AG10803 (cell line): ENCODE data around the gene ST8SIA2.

Experiments used
- DNase-seq: peaks from one replicate; pipeline ENCODE4 v3.0.0; 2010; ENCODE audit warnings: low read depth
- H3K4me3 ChIP-seq: 2 replicates; pipeline ENCODE4 v1.5.1; 2011; ENCODE audit warnings: mild to moderate bottlenecking, low read length, control low read depth
- CTCF ChIP-seq: conservative IDR thresholded peaks from 2 replicates; pipeline ENCODE4 v1.5.1; 2011; ENCODE audit warnings: mild to moderate bottlenecking, low read length, control low read depth, inconsistent platforms

Gene ST8SIA2

GRCh38 chr15:92365084-92365483 lies 28.6 kb upstream of the ST8SIA2 start:
- no peak overlapping the region for H3K4me3 ChIP-seq
- TF ChIP-seq CTCF, result no peak
- no peak for DNase-seq

- no peak for DNase-seq
- no peak for TF ChIP-seq CTCF
- no peak overlapping the region for H3K4me3 ChIP-seq
These were observed 27.8 kb upstream of the ST8SIA2 start for GRCh38 chr15:92365906-92366305.

- H3K4me3 ChIP-seq, result no peak overlapping the region
- DNase-seq, result no peak
- no peak for TF ChIP-seq CTCF
These were observed 27.3 kb upstream of the ST8SIA2 start for GRCh38 chr15:92366381-92366780.

- no peak overlapping the region for H3K4me3 ChIP-seq
- TF ChIP-seq CTCF, result no peak
- no peak for DNase-seq
These were observed 18.6 kb upstream of the ST8SIA2 start for GRCh38 chr15:92375057-92375456.

GRCh38 chr15:92376109-92376508 lies 17.6 kb upstream of the ST8SIA2 start:
- no peak for TF ChIP-seq CTCF
- H3K4me3 ChIP-seq, result no peak overlapping the region

GRCh38 chr15:92377083-92377789 lies 16.4 kb upstream of the ST8SIA2 start:
- peak; percentile 23; the same call in 1 of the 2 replicates for TF ChIP-seq CTCF
- peak; percentile 51 for DNase-seq
- no peak overlapping the region for H3K4me3 ChIP-seq

More at GRCh38 chr15:92376109-92376508, 17.6 kb upstream of the ST8SIA2 start:
- DNase-seq, result no peak
